Type B pancreatic cell (in vitro differentiated cells): ENCODE results near the gene TPM1. TPM values are rescaled to one million over a fixed set of nuclear protein-coding genes. Genes with fewer than 3 reads are reported as not detected.
"Not testable (repeated sequence)": the region's sequence is repeated elsewhere in the genome, so short reads cannot be mapped to it uniquely, and the experiment has no call there.

ENCODE experiments used
- DNase-seq: peaks from one replicate; pipeline ENCODE4 v3.0.0; 2021; ENCODE audit warnings: mixed read lengths; ENCODE audit not compliant: unreplicated experiment; ENCODE audit errors: extremely low spot score
- H3K27ac Mint-ChIP-seq: 2 replicates; pipeline ENCODE4 v1.8.0; 2021; ENCODE audit warnings: mild to moderate bottlenecking, mixed read lengths
- H3K27me3 Mint-ChIP-seq: 2 replicates; pipeline ENCODE4 v1.8.0; 2021; ENCODE audit warnings: mixed read lengths
- H3K36me3 Mint-ChIP-seq: 2 replicates; pipeline ENCODE4 v1.8.0; 2021; ENCODE audit warnings: mixed read lengths
- H3K4me1 Mint-ChIP-seq: one replicate; pipeline ENCODE4 v1.8.0; 2021; ENCODE audit warnings: mixed read lengths; ENCODE audit not compliant: unreplicated experiment
- H3K4me3 Mint-ChIP-seq: 2 replicates; pipeline ENCODE4 v1.8.0; 2021; ENCODE audit warnings: mild to moderate bottlenecking, mixed read lengths
- H3K9me3 Mint-ChIP-seq: 2 replicates; pipeline ENCODE4 v1.8.0; 2021; ENCODE audit warnings: mixed read lengths
- CTCF ChIP-seq: fragments of 200-600 bp; sonication (generic); conservative IDR thresholded peaks from 2 replicates; pipeline ENCODE4 v1.5.0; 2021; ENCODE audit warnings: antibody characterized with exemption, mild to moderate bottlenecking
- total RNA-seq: library from RNA; stranded (reverse); gene quantifications from 2 replicates; pipeline ENCODE4 v1.2.1, GENCODE V29; 2021; ENCODE audit warnings: low replicate concordance

TPM1 gene
- total RNA-seq, 1 donor from 2014 or later, result 447 TPM

- Mint-ChIP-seq H3K4me1 (peaks cover 2% of the 10 kb centered on the region), H3K36me3 (no peaks in the 10 kb centered on the region), H3K4me3 (no peak overlapping the region), H3K9me3 (no peaks in the 10 kb centered on the region), H3K27ac (no peak overlapping the region), H3K27me3 (no peaks in the 10 kb centered on the region)
- DNase-seq, result no peak
- no peak for TF ChIP-seq CTCF
Observed at GRCh38 chr15:63094495-63094931, 52.0 kb downstream of the TPM1 start.

- TF ChIP-seq CTCF, result no peak
- DNase-seq, result no peak
- Mint-ChIP-seq H3K27me3 (no peaks in the 10 kb centered on the region), H3K4me1 (no peaks in the 10 kb centered on the region), H3K36me3 (no peaks in the 10 kb centered on the region), H3K9me3 (no peaks in the 10 kb centered on the region), H3K4me3 (no peak overlapping the region), H3K27ac (no peak overlapping the region)
Observed at GRCh38 chr15:63096178-63096577, 53.6 kb downstream of the TPM1 start.

GRCh38 chr15:63098901-63099300 lies 56.4 kb downstream of the TPM1 start:
- not testable (repeated sequence) for H3K4me3 Mint-ChIP-seq, H3K4me1 Mint-ChIP-seq, H3K27me3 Mint-ChIP-seq, H3K36me3 Mint-ChIP-seq, H3K27ac Mint-ChIP-seq, H3K9me3 Mint-ChIP-seq, DNase-seq

- H3K9me3 Mint-ChIP-seq, H3K27ac Mint-ChIP-seq: not testable (repeated sequence)
Observed at GRCh38 chr15:63099581-63099980, 57.0 kb downstream of the TPM1 start.

GRCh38 chr15:63103416-63103815 lies 60.9 kb downstream of the TPM1 start:
- Mint-ChIP-seq H3K4me3 (no peak overlapping the region), H3K9me3 (no peaks in the 10 kb centered on the region), H3K4me1 (peaks cover 3% of the 10 kb centered on the region), H3K27ac (no peak overlapping the region), H3K36me3 (no peaks in the 10 kb centered on the region), H3K27me3 (peaks cover 4% of the 10 kb centered on the region)
- no peak for DNase-seq
- TF ChIP-seq CTCF, result no peak

More at GRCh38 chr15:63099581-63099980, 57.0 kb downstream of the TPM1 start:
- H3K4me3 Mint-ChIP-seq, H3K27me3 Mint-ChIP-seq, H3K36me3 Mint-ChIP-seq, H3K4me1 Mint-ChIP-seq, DNase-seq: not testable (repeated sequence)

GRCh38 chr15:63104727-63105126 lies 62.2 kb downstream of the TPM1 start:
- Mint-ChIP-seq H3K27me3 (peaks cover 8% of the 10 kb centered on the region), H3K27ac (no peak overlapping the region), H3K9me3 (no peaks in the 10 kb centered on the region), H3K36me3 (no peaks in the 10 kb centered on the region), H3K4me3 (no peak overlapping the region), H3K4me1 (peaks cover 12% of the 10 kb centered on the region)
- TF ChIP-seq CTCF, result no peak
- no peak for DNase-seq

GRCh38 chr15:63105354-63105753 lies 62.8 kb downstream of the TPM1 start:
- H3K27ac Mint-ChIP-seq, result not testable (repeated sequence)

More at GRCh38 chr15:63105354-63105753, 62.8 kb downstream of the TPM1 start:
- peaks cover 17% of the 10 kb centered on the region for H3K4me1 Mint-ChIP-seq
- H3K27me3 Mint-ChIP-seq, DNase-seq, H3K36me3 Mint-ChIP-seq, H3K9me3 Mint-ChIP-seq, H3K4me3 Mint-ChIP-seq: not testable (repeated sequence)
